ENCODE measurements around the gene MLXIPL. TPM values are rescaled to one million over a fixed set of nuclear protein-coding genes. Genes with fewer than 3 reads are reported as not detected.
A peak's percentile ranks its signal among the peaks of the same experiment; 100 is the strongest.

MLXIPL gene
- total RNA-seq, 4 donors from 2014 or later = 1.3 to 12.0 (median 5.6) TPM

- DNase-seq (ENCODE audit: low spot score in 2 of 2) = peak; percentile 98 to 99
- 0 to 1% methylated on average over 28 to 34 of the region's 75 CpGs for WGBS, 2 donors
- TF ChIP-seq POLR2A (IDR thresholded peaks at IDR 0.05) = no peak
- TF ChIP-seq CTCF (IDR thresholded peaks at IDR 0.05) = no peak
- intact Hi-C loops (cut with DNase I; ENCODE audit: low total_unique reads) = no loop called here
- H3K4me3 ChIP-seq (ENCODE audit: low read depth, poor library complexity, severe bottlenecking) = peak within 1 kb of the TSS; percentile 80
These were observed 45.8 kb downstream of the MLXIPL start, which contains the start of gene TBL2 for GRCh38 chr7:73578342-73579128. Gene TBL2, minus strand, starts transcription at chr7:73578579. Its CDS starts 30 bp downstream, at chr7:73578549.

- WGBS, 2 donors = 9 to 15% methylated on average over 17 to 30 of the region's 32 CpGs
- TF ChIP-seq POLR2A (IDR thresholded peaks at IDR 0.05) (no peak), CTCF (IDR thresholded peaks at IDR 0.05) (no peak)
- intact Hi-C loops (cut with DNase I; ENCODE audit: low total_unique reads) = no loop called here
- peak overlapping the region; percentile 80 for H3K4me3 ChIP-seq (ENCODE audit: low read depth, poor library complexity, severe bottlenecking)
- DNase-seq (ENCODE audit: low spot score in 2 of 2) = no peak
These were observed 46.5 kb downstream of the MLXIPL start for GRCh38 chr7:73577627-73578341.

GRCh38 chr7:73573791-73574190, 50.5 kb downstream of the MLXIPL start:
- TF ChIP-seq POLR2A (IDR thresholded peaks at IDR 0.05) (no peak), CTCF (IDR thresholded peaks at IDR 0.05) (no peak)
- intact Hi-C loops (cut with DNase I; ENCODE audit: low total_unique reads) = no loop called here
- no peak for DNase-seq (ENCODE audit: low spot score in 2 of 2)
- WGBS, 2 donors = 92 to 100% methylated on average over 11 of the region's 11 CpGs
- no peak overlapping the region for H3K4me3 ChIP-seq (ENCODE audit: low read depth, poor library complexity, severe bottlenecking)

GRCh38 chr7:73573276-73573675, 51.0 kb downstream of the MLXIPL start:
- intact Hi-C loops (cut with DNase I; ENCODE audit: low total_unique reads) = no loop called here
- no peak overlapping the region for H3K4me3 ChIP-seq (ENCODE audit: low read depth, poor library complexity, severe bottlenecking)
- TF ChIP-seq POLR2A (IDR thresholded peaks at IDR 0.05) = no peak
- no peak for TF ChIP-seq CTCF (IDR thresholded peaks at IDR 0.05)
- DNase-seq (ENCODE audit: low spot score in 2 of 2) = no peak
- WGBS, 2 donors = 91 to 96% methylated on average over 9 of the region's 9 CpGs

GRCh38 chr7:73572767-73573186, 51.5 kb downstream of the MLXIPL start:
- H3K4me3 ChIP-seq (ENCODE audit: low read depth, poor library complexity, severe bottlenecking) = no peak overlapping the region
- intact Hi-C loops (cut with DNase I; ENCODE audit: low total_unique reads) = no loop called here
- TF ChIP-seq CTCF (IDR thresholded peaks at IDR 0.05) (no peak), POLR2A (IDR thresholded peaks at IDR 0.05) (no peak)
- 82 to 86% methylated on average over 6 of the region's 6 CpGs for WGBS, 2 donors
- DNase-seq (ENCODE audit: low spot score in 2 of 2) = no peak
